ENCODE data around the gene YBX3.

YBX3 gene

GRCh38 chr12:10739157-10740118 lies 16.3 kb upstream of the YBX3 start:
- no peaks in the 10 kb centered on the region for H3K9me3 ChIP-seq (ENCODE audit: insufficient read depth, low read depth, low read length)
- H3K36me3 ChIP-seq (ENCODE audit: insufficient read depth, low read depth, low read length) = no peaks in the 10 kb centered on the region
- no peak overlapping the region for H3K4me3 ChIP-seq (ENCODE audit: low read length)
- H3K27ac ChIP-seq (ENCODE audit: low read length) = no peak overlapping the region
- no peaks in the 10 kb centered on the region for H3K4me1 ChIP-seq (ENCODE audit: insufficient read depth, low read length)
- no peak overlapping the region for H3K9ac ChIP-seq (ENCODE audit: low read depth, low read length)
- no peaks in the 10 kb centered on the region for H3K27me3 ChIP-seq (ENCODE audit: insufficient read depth, low read length)

- Histone ChIP-seq H3K9ac (ENCODE audit: low read depth, low read length) (no peak overlapping the region), H3K9me3 (ENCODE audit: insufficient read depth, low read depth, low read length) (no peaks in the 10 kb centered on the region), H3K27me3 (ENCODE audit: insufficient read depth, low read length) (no peaks in the 10 kb centered on the region), H3K36me3 (ENCODE audit: insufficient read depth, low read depth, low read length) (no peaks in the 10 kb centered on the region), H3K4me3 (ENCODE audit: low read length) (no peak overlapping the region), H3K4me1 (ENCODE audit: insufficient read depth, low read length) (no peaks in the 10 kb centered on the region), H3K27ac (ENCODE audit: low read length) (no peak overlapping the region)
Measured at GRCh38 chr12:10737249-10737648, 14.1 kb upstream of the YBX3 start.

- H3K36me3 ChIP-seq (ENCODE audit: insufficient read depth, low read depth, low read length) = no peaks in the 10 kb centered on the region
- no peak overlapping the region for H3K9ac ChIP-seq (ENCODE audit: low read depth, low read length)
- H3K27ac ChIP-seq (ENCODE audit: low read length) = no peak overlapping the region
- H3K4me1 ChIP-seq (ENCODE audit: insufficient read depth, low read length) = no peaks in the 10 kb centered on the region
- no peaks in the 10 kb centered on the region for H3K27me3 ChIP-seq (ENCODE audit: insufficient read depth, low read length)
- no peak overlapping the region for H3K4me3 ChIP-seq (ENCODE audit: low read length)
- H3K9me3 ChIP-seq (ENCODE audit: insufficient read depth, low read depth, low read length) = no peaks in the 10 kb centered on the region
Measured at GRCh38 chr12:10736463-10736862, 13.3 kb upstream of the YBX3 start.

GRCh38 chr12:10735428-10735827 lies 12.3 kb upstream of the YBX3 start:
- Histone ChIP-seq H3K36me3 (ENCODE audit: insufficient read depth, low read depth, low read length) (no peaks in the 10 kb centered on the region), H3K27me3 (ENCODE audit: insufficient read depth, low read length) (no peaks in the 10 kb centered on the region), H3K27ac (ENCODE audit: low read length) (no peak overlapping the region), H3K4me3 (ENCODE audit: low read length) (no peak overlapping the region), H3K9ac (ENCODE audit: low read depth, low read length) (no peak overlapping the region), H3K9me3 (ENCODE audit: insufficient read depth, low read depth, low read length) (no peaks in the 10 kb centered on the region), H3K4me1 (ENCODE audit: insufficient read depth, low read length) (no peaks in the 10 kb centered on the region)

GRCh38 chr12:10732549-10732948 lies 9.4 kb upstream of the YBX3 start:
- Histone ChIP-seq H3K27ac (ENCODE audit: low read length) (no peak overlapping the region), H3K9me3 (ENCODE audit: insufficient read depth, low read depth, low read length) (no peaks in the 10 kb centered on the region), H3K9ac (ENCODE audit: low read depth, low read length) (no peak overlapping the region), H3K4me3 (ENCODE audit: low read length) (no peak overlapping the region), H3K4me1 (ENCODE audit: insufficient read depth, low read length) (no peaks in the 10 kb centered on the region), H3K36me3 (ENCODE audit: insufficient read depth, low read depth, low read length) (no peaks in the 10 kb centered on the region), H3K27me3 (ENCODE audit: insufficient read depth, low read length) (no peaks in the 10 kb centered on the region)

- Histone ChIP-seq H3K27me3 (ENCODE audit: insufficient read depth, low read length) (no peaks in the 10 kb centered on the region), H3K36me3 (ENCODE audit: insufficient read depth, low read depth, low read length) (no peaks in the 10 kb centered on the region), H3K27ac (ENCODE audit: low read length) (no peak overlapping the region), H3K4me1 (ENCODE audit: insufficient read depth, low read length) (no peaks in the 10 kb centered on the region), H3K9ac (ENCODE audit: low read depth, low read length) (no peak overlapping the region), H3K4me3 (ENCODE audit: low read length) (no peak overlapping the region), H3K9me3 (ENCODE audit: insufficient read depth, low read depth, low read length) (no peaks in the 10 kb centered on the region)
Measured at GRCh38 chr12:10732066-10732465, 8.9 kb upstream of the YBX3 start.

- H3K27me3 ChIP-seq (ENCODE audit: insufficient read depth, low read length) = peaks cover 5% of the 10 kb centered on the region; the same call in 1 of the 2 replicates
- H3K9me3 ChIP-seq (ENCODE audit: insufficient read depth, low read depth, low read length) = no peaks in the 10 kb centered on the region
- H3K9ac ChIP-seq (ENCODE audit: low read depth, low read length) = no peak overlapping the region
- H3K36me3 ChIP-seq (ENCODE audit: insufficient read depth, low read depth, low read length) = no peaks in the 10 kb centered on the region
- H3K4me1 ChIP-seq (ENCODE audit: insufficient read depth, low read length) = no peaks in the 10 kb centered on the region
- H3K4me3 ChIP-seq (ENCODE audit: low read length) = no peak overlapping the region
- no peak overlapping the region for H3K27ac ChIP-seq (ENCODE audit: low read length)
Measured at GRCh38 chr12:10730559-10730958, 7.4 kb upstream of the YBX3 start.

- Histone ChIP-seq H3K27me3 (ENCODE audit: insufficient read depth, low read length) (peaks cover 24% of the 10 kb centered on the region; the same call in 1 of the 2 replicates), H3K27ac (ENCODE audit: low read length) (no peak overlapping the region)
Measured at GRCh38 chr12:10728091-10728490, 5.0 kb upstream of the YBX3 start.

GRCh38 chr12:10726945-10727344 lies 3.8 kb upstream of the YBX3 start:
- Histone ChIP-seq H3K9me3 (ENCODE audit: insufficient read depth, low read depth, low read length) (no peaks in the 10 kb centered on the region), H3K4me1 (ENCODE audit: insufficient read depth, low read length) (peaks cover 4% of the 10 kb centered on the region; the same call in 1 of the 2 replicates), H3K4me3 (ENCODE audit: low read length) (no peak overlapping the region), H3K27ac (ENCODE audit: low read length) (no peak overlapping the region), H3K27me3 (ENCODE audit: insufficient read depth, low read length) (peaks cover 24% of the 10 kb centered on the region; the same call in 1 of the 2 replicates), H3K36me3 (ENCODE audit: insufficient read depth, low read depth, low read length) (no peaks in the 10 kb centered on the region), H3K9ac (ENCODE audit: low read depth, low read length) (no peak overlapping the region)

More at GRCh38 chr12:10728091-10728490, 5.0 kb upstream of the YBX3 start:
- Histone ChIP-seq H3K4me3 (ENCODE audit: low read length) (no peak overlapping the region), H3K36me3 (ENCODE audit: insufficient read depth, low read depth, low read length) (no peaks in the 10 kb centered on the region), H3K4me1 (ENCODE audit: insufficient read depth, low read length) (peaks cover 4% of the 10 kb centered on the region; the same call in 1 of the 2 replicates), H3K9me3 (ENCODE audit: insufficient read depth, low read depth, low read length) (no peaks in the 10 kb centered on the region), H3K9ac (ENCODE audit: low read depth, low read length) (no peak overlapping the region)

GRCh38 chr12:10725003-10725402 lies 1.9 kb upstream of the YBX3 start:
- no peaks in the 10 kb centered on the region for H3K9me3 ChIP-seq (ENCODE audit: insufficient read depth, low read depth, low read length)
- H3K27ac ChIP-seq (ENCODE audit: low read length) = no peak overlapping the region
- no peak overlapping the region for H3K9ac ChIP-seq (ENCODE audit: low read depth, low read length)
- H3K27me3 ChIP-seq (ENCODE audit: insufficient read depth, low read length) = peaks cover 24% of the 10 kb centered on the region; the same call in 1 of the 2 replicates
- H3K4me3 ChIP-seq (ENCODE audit: low read length) = no peak overlapping the region
- H3K36me3 ChIP-seq (ENCODE audit: insufficient read depth, low read depth, low read length) = no peaks in the 10 kb centered on the region
- peaks cover 13% of the 10 kb centered on the region; the same call in 1 of the 2 replicates for H3K4me1 ChIP-seq (ENCODE audit: insufficient read depth, low read length)

- peaks cover 34% of the 10 kb centered on the region for H3K4me1 ChIP-seq (ENCODE audit: insufficient read depth, low read length)
Measured at GRCh38 chr12:10722502-10722904, 620 bp downstream of the YBX3 start.

More at GRCh38 chr12:10722502-10722904, 620 bp downstream of the YBX3 start:
- Histone ChIP-seq H3K27ac (ENCODE audit: low read length) (peak overlapping the region; percentile 80), H3K27me3 (ENCODE audit: insufficient read depth, low read length) (peaks cover 24% of the 10 kb centered on the region; the same call in 1 of the 2 replicates), H3K9me3 (ENCODE audit: insufficient read depth, low read depth, low read length) (no peaks in the 10 kb centered on the region), H3K36me3 (ENCODE audit: insufficient read depth, low read depth, low read length) (peaks cover 6% of the 10 kb centered on the region; the same call in 1 of the 2 replicates), H3K9ac (ENCODE audit: low read depth, low read length) (peak overlapping the region; percentile 92; the same call in 1 of the 2 replicates), H3K4me3 (ENCODE audit: low read length) (peak overlapping the region; percentile 96)

All from iPS-20b (cell line).